ENCODE measurements around the gene TMEM250.

TMEM250 gene

DNA sequence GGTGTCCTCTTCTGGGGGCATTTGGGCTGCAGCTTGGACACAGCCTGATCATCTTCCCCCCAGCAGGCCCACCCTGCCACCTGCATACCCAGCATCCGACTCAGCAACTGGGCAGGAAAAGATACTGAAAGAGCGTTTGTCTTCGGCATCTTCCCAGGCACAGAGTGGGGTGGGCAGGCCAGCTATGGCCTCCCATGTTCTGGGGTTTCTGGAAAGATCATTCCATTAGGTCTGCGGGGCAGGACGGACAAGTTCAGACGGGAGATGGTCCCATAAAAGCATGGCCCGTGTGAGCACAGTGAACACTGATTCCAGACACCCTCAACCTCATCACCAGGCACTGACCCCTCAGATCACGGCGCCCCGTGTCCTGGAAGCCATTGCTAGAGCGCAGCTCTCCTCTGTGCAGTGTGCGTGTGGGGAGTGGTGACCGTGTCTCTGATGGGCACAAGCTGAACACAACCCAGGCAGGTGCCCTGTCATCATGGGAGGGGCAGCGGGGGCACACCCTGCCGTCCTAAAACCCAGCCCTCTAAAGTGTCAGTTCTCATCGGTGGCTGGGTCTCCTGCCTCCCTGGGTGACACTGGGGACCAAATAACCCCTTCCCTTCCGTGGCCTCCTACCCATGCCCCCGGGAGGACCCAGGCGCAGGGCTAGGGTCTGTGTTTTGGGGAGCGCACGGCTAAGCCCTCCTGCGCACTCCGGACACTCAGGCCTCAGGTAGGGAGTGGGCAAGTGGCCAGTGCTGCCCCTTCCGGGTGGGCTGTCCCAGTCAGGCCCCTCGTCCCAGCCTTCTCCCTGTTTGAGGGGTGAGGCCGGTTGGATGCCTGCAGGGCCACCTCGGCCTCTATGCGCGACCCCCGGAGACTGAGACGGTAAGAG lies 13.2 kb upstream of the TMEM250 start:
- no peak for DNase-seq

DNA sequence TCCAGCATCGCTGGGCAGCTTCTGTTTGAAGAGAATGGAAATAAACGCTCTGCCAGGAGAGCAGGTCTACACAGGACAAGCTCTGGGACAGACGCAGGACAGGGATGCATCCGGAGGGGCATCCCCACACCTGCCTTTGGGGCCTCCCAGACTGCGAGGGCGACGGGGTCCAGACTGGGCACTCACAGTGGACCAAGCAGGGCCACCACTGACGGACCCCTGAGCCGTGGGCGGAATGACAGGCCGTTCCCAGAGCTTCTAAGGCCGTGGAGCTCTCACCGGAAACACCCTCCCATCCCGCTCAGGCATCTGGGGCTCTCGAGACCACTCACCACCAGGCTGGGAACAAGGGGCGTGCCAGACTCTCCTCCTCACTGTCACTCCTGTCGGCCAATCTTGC lies 10.5 kb upstream of the TMEM250 start:
- no peak for DNase-seq

GRCh38 chr9:136128436-136128835 lies 9.8 kb upstream of the TMEM250 start:
- no peak for DNase-seq

DNA sequence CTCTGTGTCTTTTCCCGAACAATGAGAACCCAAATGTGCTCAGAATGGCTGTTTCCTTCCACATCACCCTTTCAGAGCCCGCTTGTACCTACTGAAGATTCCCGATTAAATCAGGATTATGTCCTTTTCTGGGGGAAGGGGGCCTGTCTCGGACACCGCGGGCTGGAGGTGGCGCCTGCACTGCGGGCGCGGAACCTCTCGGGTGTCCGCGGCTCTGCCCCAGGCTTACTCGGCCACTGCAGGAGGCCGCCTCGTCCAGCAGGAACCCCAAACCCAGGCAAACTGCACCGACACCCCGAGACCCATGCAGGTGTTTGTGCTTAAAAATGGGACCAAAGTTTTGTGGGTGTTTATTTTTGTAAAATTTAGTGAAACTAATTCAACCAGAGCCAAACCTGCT lies 8.6 kb upstream of the TMEM250 start:
- no peak for DNase-seq

DNA sequence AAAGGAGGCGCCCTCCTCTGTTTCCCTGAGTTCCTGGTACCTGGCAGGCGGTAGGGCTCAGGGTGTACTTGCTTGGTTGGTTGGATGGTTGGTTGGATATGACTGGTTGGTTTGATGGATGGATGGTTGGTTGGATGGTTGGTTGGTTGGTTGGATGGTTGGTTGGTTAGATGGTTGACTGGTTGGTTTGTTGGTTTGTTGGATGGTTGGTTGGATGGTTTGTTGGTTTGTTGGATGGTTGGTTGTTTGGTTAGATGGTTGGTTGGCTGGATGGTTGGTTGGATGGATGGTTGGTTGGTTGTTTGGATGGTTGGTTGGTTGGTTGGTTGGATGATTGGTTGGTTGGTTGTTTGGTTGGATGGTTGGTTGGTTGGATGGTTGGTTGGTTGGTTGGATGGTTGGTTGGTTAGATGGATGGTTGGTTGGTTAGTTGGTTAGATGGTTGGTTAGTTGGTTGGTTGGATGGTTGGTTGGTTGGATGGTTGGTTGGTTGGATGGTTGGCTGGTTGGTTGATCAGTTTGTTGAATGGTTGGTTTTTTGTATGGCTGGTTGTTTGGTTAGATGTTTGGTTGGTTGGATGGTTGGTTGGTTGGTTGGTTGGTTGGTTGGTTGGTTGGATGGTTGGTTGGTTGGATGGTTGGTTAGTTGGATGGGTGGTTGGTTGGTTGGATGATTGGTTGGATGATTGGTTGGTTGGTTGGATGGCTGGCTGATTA lies 6.5 kb upstream of the TMEM250 start:
- no peak for DNase-seq

DNA sequence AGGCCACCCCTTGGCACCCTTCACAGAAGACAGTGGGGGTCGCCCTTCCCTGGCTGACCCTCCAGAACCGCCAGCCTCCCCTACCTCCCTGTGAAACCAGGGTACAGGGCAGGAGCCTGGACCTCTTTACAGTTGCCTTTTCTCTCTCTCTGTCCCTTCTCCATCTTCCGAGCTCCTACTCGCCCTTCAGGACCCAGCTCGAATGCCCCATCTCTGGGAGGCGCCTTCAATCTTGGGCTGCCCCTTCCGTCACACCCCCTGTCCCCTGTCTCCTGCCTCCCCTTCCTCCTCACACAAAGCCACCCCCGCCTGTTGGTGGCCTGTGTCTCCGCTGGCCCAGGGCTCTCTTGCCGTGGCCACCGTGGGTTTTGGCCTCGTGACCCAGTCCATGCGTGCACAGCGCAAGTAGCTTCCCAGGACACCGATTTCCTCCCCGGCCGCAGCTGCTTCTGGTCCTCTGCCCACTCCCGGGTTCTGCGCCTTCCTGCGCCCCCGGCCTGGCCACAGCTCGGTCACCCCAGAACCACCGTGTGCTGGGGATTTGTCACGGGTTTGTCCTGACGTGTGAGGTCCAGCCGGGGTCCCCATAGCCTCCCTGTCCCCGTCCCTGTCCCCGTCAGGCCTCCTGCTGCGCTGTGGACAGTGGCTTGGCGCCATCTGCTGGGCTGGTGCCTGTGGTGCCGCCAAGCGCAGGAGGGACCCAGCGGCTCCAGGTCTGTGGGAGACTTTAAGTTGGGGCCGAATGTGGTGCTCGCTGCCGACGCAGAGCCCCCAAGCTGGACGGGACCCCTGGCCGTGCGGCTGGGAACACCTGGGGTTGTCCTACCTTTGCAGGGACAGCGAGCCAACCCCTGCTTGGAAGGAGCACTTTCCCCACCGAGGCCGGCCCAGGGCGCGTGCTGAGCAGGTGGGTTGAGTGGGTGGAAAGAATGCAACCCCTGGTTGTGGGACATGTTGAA lies 4.0 kb upstream of the TMEM250 start:
- peak; percentile 46 for DNase-seq

- DNase-seq: no peak
Observed at GRCh38 chr9:136121801-136122200, 3.1 kb upstream of the TMEM250 start.

DNA sequence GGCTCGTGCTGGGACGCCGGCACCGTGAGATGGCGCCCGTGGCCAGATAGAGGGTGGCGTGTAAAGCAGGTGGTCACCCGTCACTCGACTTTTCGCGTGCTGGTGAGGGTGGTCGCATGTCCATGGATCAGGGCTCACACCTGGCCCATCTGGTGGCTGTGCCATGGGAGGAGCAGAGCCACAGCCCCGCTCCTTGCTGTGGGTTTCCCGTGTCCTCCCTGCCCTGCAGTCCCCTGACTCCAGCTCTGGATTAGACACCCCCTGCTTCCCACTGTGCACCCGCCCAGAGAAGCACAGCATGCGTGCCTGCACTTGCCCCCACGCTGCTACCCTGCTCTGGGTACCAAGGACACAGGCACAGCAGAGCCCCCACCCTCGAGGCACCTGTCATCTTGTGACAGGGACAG lies 1.8 kb upstream of the TMEM250 start:
- DNase-seq: no peak

DNA sequence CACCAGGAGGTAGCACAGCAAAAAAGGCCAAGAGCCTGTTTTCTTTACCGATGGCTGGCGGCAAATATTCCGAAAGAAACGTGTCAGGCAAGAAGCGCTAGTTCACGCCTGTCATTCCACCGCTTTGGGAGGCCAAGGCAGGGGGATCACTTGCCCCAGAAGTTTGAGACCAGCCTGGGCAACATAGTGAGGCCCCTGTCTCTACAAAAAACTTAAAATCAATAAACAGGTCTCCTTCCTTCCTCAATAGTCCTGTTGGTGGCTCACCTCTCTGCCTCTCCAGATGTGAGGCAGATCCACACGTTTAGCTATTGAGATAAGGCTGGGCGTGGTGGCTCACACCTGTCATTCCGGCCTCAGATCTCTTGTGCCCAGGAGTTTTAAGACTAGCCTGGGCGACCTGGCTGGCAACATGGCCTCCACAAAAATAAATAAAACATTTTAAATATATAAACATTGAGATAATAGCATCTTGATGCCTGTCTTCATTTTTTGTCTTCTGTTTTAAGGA lies 1.3 kb upstream of the TMEM250 start:
- DNase-seq: no peak

- no peak for DNase-seq
Observed at GRCh38 chr9:136119061-136119882, 597 bp upstream of the TMEM250 start.

DNA sequence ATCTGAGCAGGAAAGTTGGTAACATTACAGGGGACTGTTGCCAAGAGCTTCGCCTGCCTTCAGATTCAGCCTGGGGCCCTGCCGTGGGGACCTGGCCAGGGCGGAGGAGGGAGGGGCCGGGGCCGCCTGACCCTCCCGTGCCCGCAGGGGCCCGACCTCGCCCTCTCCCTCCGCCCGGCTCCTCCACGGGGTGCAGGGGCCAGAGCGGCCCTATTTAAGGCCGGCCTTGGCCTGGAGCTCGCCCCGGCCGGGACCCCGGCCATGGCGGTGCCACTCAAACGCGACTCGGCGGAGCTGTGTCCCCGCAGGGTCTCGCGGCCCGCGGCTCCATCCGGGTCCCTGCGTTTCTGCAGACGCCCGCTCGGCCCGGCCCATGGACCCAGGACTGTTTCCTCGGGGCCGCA lies 757 bp downstream of the TMEM250 start:
- no peak for DNase-seq

DNA sequence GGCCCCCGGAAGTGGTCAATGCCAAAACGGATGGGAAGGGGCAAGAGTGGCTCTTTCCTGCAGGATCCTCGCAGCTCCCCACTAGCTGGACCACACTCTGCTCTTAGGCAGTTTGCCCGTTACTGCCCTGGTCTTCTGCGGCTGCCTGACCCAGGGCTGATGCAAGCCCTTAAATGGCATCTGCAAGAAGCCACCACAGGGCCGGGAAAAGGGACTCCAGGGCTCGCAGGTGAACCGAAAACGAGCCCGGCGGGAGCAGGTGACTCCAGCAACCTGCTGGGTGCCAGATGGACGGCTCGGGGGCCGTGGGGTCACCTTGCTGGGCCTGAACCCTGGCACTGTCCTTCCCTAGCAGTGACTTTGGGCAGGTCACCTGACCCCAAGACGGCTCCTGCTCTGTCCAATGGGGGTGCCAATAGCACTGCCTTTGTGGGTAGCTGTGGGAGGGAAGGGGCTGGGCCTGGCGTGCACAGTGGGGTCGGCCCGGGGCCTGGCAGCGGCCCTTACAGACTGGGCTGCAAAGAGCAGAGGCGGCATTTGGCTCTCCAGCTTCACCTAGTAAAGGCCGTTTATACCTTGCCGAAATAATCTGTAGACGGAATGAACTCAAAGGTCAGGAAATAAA lies 1.3 kb downstream of the TMEM250 start:
- DNase-seq: no peak

DNA sequence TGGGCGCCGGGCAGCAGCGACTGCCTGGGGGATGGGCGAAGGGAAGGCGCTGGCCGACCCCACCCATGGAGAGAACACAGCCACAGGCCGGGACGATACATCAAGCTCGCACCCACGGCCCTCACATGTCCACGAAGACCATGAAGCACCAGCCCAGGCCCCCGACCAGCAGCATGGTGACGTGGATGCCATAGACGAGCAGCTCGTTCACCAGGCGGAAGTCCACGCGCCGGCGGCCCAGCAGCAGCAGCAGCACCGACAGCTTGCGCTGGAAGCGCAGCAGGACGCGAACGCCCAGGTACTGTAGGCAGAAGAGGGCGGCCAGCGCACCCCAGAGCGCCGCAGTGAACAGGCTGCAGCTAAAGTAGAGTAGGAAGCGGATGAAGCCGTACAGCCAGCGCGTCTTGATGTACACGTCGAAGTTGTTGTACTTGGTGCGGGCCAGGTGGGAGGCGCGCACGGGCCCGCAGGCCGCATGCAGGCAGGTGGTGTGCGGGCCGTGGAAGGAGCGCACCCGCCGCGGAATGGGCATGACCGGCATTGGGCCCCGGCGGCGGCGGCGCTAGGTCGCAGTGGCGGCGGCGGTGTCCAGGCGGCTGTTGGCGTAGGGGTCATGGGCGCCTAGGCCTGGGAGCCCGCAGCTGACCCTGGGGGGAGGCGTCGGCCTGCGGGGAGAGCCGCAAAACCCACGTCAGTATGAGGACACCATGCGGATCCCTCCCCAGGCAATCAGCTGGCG lies 2.1 kb downstream of the TMEM250 start:
- DNase-seq: no peak

DNA sequence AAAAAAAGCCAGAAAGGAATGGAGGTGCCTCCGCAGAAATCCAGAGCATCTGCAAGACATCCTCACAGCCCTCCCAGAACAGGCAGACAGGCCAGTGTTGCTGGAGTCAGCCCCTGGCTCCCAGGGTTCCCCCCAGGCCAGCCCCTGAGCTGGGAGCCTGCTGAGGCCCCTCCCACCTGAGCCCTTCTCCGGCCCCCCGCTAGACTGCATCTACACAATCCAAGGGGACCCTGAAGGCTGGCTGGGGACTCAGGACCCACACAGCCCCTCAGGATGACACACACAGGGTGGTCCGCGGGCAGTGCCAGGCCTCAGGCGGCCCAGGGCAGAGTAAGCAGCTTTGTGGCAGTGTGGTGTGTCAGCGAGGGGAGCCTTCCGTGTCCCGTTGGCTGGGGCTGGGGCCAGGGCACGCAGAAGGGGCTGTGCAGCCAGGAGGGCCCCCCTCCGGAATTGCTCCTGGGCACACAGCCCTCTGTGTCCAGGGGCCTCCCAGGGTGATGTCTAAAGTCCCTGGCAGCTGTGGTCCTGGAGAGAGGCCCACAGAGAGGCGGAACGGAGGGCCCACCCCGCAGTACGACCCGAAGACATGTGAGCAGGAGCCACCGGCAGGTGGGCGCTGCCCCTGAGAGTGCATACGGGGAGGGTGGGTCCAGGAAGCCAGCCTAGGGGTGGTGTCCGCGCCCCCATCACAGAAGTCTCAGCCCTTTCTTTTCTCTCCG lies 2.9 kb downstream of the TMEM250 start:
- no peak for DNase-seq

GRCh38 chr9:136115206-136115605 lies 3.5 kb downstream of the TMEM250 start:
- DNase-seq: no peak

GRCh38 chr9:136114610-136115009 lies 4.1 kb downstream of the TMEM250 start:
- DNase-seq: no peak

- DNase-seq: no peak
Observed at GRCh38 chr9:136112541-136112940, 6.1 kb downstream of the TMEM250 start.

DNA sequence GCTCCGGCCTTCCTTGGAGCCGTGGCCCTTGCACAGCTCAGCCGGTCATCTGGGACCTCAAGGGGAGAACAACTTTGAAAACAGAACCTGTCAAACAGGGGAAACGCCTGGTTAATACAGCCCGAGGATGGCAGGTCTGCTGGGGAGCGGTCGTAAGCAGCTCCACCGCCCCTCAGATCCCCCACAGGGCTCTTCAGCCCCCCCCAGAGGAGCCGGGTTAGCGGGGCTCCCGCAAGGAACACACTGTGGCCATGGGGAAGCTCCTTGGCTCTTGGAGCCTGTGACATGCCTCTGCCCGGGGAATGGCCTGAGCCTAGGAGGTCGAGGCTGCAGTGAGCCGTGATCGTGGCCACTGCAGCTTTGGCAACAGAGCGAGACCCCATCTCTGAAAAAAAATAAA lies 6.8 kb downstream of the TMEM250 start:
- DNase-seq: no peak

GRCh38 chr9:136111190-136111589 lies 7.5 kb downstream of the TMEM250 start:
- DNase-seq: no peak

Data from NCI-H1694 (cell line).